ENCODE data around the gene ABR.

GRCh38 chr17:1145311-1145986 is 34.3 kb downstream of the ABR start:
- TF ChIP-seq CTCF (IDR thresholded peaks at IDR 0.05) (no peak), POLR2A (IDR thresholded peaks at IDR 0.05) (no peak), EP300 (IDR thresholded peaks at IDR 0.05) (no peak)
